HEK293T (cell line): ENCODE data around the gene UTY.

Experiments used
- BHLHE40 ChIP-seq: fragments of 450-650 bp; IDR thresholded peaks from 2 replicates; pipeline ENCODE4 v1.6.1; 2016; ENCODE audit warnings: mild to moderate bottlenecking, moderate library complexity, borderline replicate concordance
- TF ChIP-seq, protein P1 (sequence below): fragments of 450-650 bp; IDR thresholded peaks from 2 replicates; pipeline ENCODE4 v1.6.1; 2016

DNA sequence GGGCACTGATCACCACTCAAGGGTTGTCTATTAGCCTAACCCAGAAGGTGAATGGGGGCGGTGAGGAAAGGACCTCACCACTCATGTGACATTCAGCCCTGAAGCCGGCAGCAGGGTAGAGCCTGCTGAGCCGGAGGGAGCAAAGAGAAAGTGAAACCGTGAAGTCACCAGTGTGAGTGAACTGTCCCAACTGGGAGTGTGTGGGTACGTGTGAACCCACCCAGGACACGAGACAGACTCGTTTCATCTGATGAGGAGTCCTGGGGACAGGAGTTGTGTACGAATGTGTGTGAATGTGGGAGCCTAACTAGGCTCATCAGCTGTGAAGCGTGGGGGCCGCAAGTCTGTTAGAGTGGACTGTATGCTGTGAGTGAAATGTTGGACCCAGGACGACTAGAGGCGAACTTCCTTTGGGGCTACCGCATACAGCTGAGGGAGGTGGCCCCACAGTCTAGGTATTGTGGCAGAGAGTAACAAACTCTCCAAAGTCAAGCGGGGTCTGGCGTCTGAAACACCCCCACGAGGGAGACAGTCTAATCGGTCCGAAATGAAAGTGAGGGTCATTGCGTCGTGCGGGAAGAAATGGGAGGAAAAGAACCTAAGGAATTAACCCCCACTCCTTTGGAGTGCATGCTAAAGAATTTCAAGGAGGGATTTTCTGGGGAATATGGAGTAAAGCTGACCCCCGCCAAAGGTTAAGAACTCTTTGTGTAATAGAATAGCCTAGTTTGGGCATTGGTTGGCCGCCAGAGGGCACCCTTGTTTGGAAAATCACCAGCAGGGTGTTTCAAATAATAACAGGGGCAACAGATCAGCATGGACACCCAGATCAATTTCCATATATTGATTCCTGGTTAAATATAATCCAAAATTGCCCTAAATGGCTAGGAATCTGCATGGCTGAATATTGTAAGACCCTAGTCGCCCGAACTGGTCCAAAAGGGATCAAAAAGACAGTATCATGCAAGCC, 43.6 kb downstream of the UTY start:
- TF ChIP-seq, protein P1, sequence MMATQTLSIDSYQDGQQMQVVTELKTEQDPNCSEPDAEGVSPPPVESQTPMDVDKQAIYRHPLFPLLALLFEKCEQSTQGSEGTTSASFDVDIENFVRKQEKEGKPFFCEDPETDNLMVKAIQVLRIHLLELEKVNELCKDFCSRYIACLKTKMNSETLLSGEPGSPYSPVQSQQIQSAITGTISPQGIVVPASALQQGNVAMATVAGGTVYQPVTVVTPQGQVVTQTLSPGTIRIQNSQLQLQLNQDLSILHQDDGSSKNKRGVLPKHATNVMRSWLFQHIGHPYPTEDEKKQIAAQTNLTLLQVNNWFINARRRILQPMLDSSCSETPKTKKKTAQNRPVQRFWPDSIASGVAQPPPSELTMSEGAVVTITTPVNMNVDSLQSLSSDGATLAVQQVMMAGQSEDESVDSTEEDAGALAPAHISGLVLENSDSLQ = no peak
- TF ChIP-seq BHLHE40 = no peak
